Neural progenitor cell (in vitro differentiated cells): Measurements from ENCODE around the gene TREX2. TPM values are rescaled to one million over a fixed set of nuclear protein-coding genes. Genes with fewer than 3 reads are reported as not detected.

Experiments used
- DNase-seq: peaks from one replicate; pipeline ENCODE4 v3.0.0-alpha.2; 2016; ENCODE audit warnings: low spot score
- H2AFZ ChIP-seq: fragments of 200-600 bp; sonication (generic); replicated peaks from 2 replicates; pipeline ENCODE4 v1.6.1; 2016; ENCODE audit warnings: antibody characterized with exemption
- H3F3A ChIP-seq: fragments of 200-600 bp; sonication (generic); 2 replicates; pipeline ENCODE4 v1.6.1; 2016; ENCODE audit warnings: antibody characterized with exemption, low read depth
- H3K27ac ChIP-seq: fragments of 200-600 bp; sonication (generic); 2 replicates; pipeline ENCODE4 v1.5.1; 2016; ENCODE audit warnings: mild to moderate bottlenecking
- H3K27me3 ChIP-seq: fragments of 200-600 bp; sonication (generic); 2 replicates; pipeline ENCODE4 v1.6.1; 2016; ENCODE audit warnings: mild to moderate bottlenecking, moderate library complexity
- H3K36me3 ChIP-seq: fragments of 200-600 bp; sonication (generic); 2 replicates; pipeline ENCODE4 v1.5.1; 2016
- H3K4me1 ChIP-seq: fragments of 200-600 bp; sonication (generic); 2 replicates; pipeline ENCODE4 v1.6.1; 2016; ENCODE audit warnings: mixed run types
- H3K4me2 ChIP-seq: fragments of 200-600 bp; sonication (generic); 2 replicates; pipeline ENCODE4 v1.6.1; 2016
- H3K4me3 ChIP-seq: fragments of 200-600 bp; sonication (generic); 2 replicates; pipeline ENCODE4 v1.5.1; 2016
- H3K79me2 ChIP-seq: fragments of 200-600 bp; sonication (generic); 2 replicates; pipeline ENCODE4 v1.6.1; 2016; ENCODE audit warnings: low read depth
- H3K9ac ChIP-seq: fragments of 200-600 bp; sonication (generic); 2 replicates; pipeline ENCODE4 v1.6.1; 2016
- H3K9me3 ChIP-seq: fragments of 200-600 bp; sonication (generic); 2 replicates; pipeline ENCODE4 v1.5.1; 2016; ENCODE audit warnings: low read depth
- H4K20me1 ChIP-seq: fragments of 200-600 bp; sonication (generic); 2 replicates; pipeline ENCODE4 v1.6.1; 2016; ENCODE audit warnings: low read depth
- H3K27ac Mint-ChIP-seq: 3 replicates; pipeline ENCODE4 v1.8.0; 2021; ENCODE audit warnings: mixed read lengths
- H3K27me3 Mint-ChIP-seq: 2 replicates; pipeline ENCODE4 v1.8.0; 2022; ENCODE audit warnings: low read depth, mild to moderate bottlenecking, inconsistent platforms, moderate library complexity, mixed read lengths; ENCODE audit not compliant: insufficient read depth
- H3K36me3 Mint-ChIP-seq: 3 replicates; pipeline ENCODE4 v1.8.0; 2021; ENCODE audit warnings: mixed read lengths
- H3K4me1 Mint-ChIP-seq: 3 replicates; pipeline ENCODE4 v1.8.0; 2021; ENCODE audit warnings: mixed read lengths
- H3K4me3 Mint-ChIP-seq: 3 replicates; pipeline ENCODE4 v1.8.0; 2021; ENCODE audit warnings: mild to moderate bottlenecking, moderate library complexity, mixed read lengths
- H3K9me3 Mint-ChIP-seq: 3 replicates; pipeline ENCODE4 v1.8.0; 2020; ENCODE audit warnings: mixed read lengths
- CTCF ChIP-seq: fragments of 200-600 bp; sonication (generic); IDR thresholded peaks from 2 replicates; pipeline ENCODE4 v1.5.1; 2017; ENCODE audit warnings: antibody characterized with exemption, mild to moderate bottlenecking
- EZH2 ChIP-seq: fragments of 200-600 bp; sonication (generic); IDR thresholded peaks from 2 replicates; pipeline ENCODE4 v1.6.1; 2017; ENCODE audit warnings: antibody characterized with exemption, mild to moderate bottlenecking, moderate library complexity
- EZH2phosphoT487 ChIP-seq: fragments of 200-600 bp; sonication (generic); IDR thresholded peaks from 2 replicates; pipeline ENCODE4 v1.6.1; 2017; ENCODE audit warnings: antibody characterized with exemption
- total RNA-seq: library from RNA; depleted of rRNA; stranded (reverse); fragments of >200 nt; gene quantifications from 2 replicates; pipeline ENCODE4 v1.2.3, GENCODE V29; 2015; ENCODE audit warnings: low replicate concordance

The TREX2 gene
- total RNA-seq, 1 donor from 2014 or later, result not detected

- H3K4me2 ChIP-seq, result no peak overlapping the region
- no peaks in the 10 kb centered on the region for H3K79me2 ChIP-seq
- H3K27me3 Mint-ChIP-seq, result peaks cover 2% of the 10 kb centered on the region
- no peak overlapping the region for H3K4me3 Mint-ChIP-seq
- no peaks in the 10 kb centered on the region for H3K36me3 Mint-ChIP-seq
- peaks cover 8% of the 10 kb centered on the region for H3K9me3 Mint-ChIP-seq
- TF ChIP-seq EZH2phosphoT487 (no peak), EZH2 (no peak), CTCF (no peak)
- no peak overlapping the region for H3K4me3 ChIP-seq
- H3K36me3 ChIP-seq, result no peaks in the 10 kb centered on the region
- no peak overlapping the region for H3K27ac ChIP-seq
- H2AFZ ChIP-seq, result no peak overlapping the region
- H3K9me3 ChIP-seq, result no peaks in the 10 kb centered on the region
- H3K27ac Mint-ChIP-seq, result no peak overlapping the region
- DNase-seq, result no peak
- H3F3A ChIP-seq, result no peaks in the 10 kb centered on the region
- no peaks in the 10 kb centered on the region for H3K4me1 Mint-ChIP-seq
- no peaks in the 10 kb centered on the region for H4K20me1 ChIP-seq
- H3K27me3 ChIP-seq, result no peaks in the 10 kb centered on the region
- H3K4me1 ChIP-seq, result no peaks in the 10 kb centered on the region
- no peak overlapping the region for H3K9ac ChIP-seq
These were observed 5.9 kb downstream of the TREX2 start for GRCh38 chrX:153439977-153440376.

- H3K27ac ChIP-seq, result no peak overlapping the region
- H3K4me2 ChIP-seq, result no peak overlapping the region
- H3K4me1 Mint-ChIP-seq, result no peaks in the 10 kb centered on the region
- no peak for TF ChIP-seq EZH2
- peak; percentile 46 for TF ChIP-seq CTCF
- no peaks in the 10 kb centered on the region for H3K27me3 ChIP-seq
- no peak overlapping the region for H3K9ac ChIP-seq
- peaks cover 7% of the 10 kb centered on the region for H3K9me3 Mint-ChIP-seq
- no peak overlapping the region for H3K27ac Mint-ChIP-seq
- no peak overlapping the region for H3K4me3 ChIP-seq
- no peaks in the 10 kb centered on the region for H3K4me1 ChIP-seq
- no peaks in the 10 kb centered on the region for H4K20me1 ChIP-seq
- H3K4me3 Mint-ChIP-seq, result no peak overlapping the region
- peak; percentile 44 for DNase-seq
- H3K36me3 Mint-ChIP-seq, result no peaks in the 10 kb centered on the region
- H2AFZ ChIP-seq, result no peak overlapping the region
- no peaks in the 10 kb centered on the region for H3K79me2 ChIP-seq
- no peaks in the 10 kb centered on the region for H3F3A ChIP-seq
- peaks cover 3% of the 10 kb centered on the region for H3K27me3 Mint-ChIP-seq
- no peaks in the 10 kb centered on the region for H3K9me3 ChIP-seq
- no peaks in the 10 kb centered on the region for H3K36me3 ChIP-seq
These were observed 7.3 kb downstream of the TREX2 start for GRCh38 chrX:153438532-153438931.

- no peaks in the 10 kb centered on the region for H3K27me3 ChIP-seq
- Mint-ChIP-seq H3K9me3 (peaks cover 12% of the 10 kb centered on the region), H3K4me1 (no peaks in the 10 kb centered on the region), H3K27ac (no peak overlapping the region), H3K4me3 (no peak overlapping the region), H3K36me3 (no peaks in the 10 kb centered on the region), H3K27me3 (peaks cover 5% of the 10 kb centered on the region)
- no peak for DNase-seq
- H4K20me1 ChIP-seq, result no peaks in the 10 kb centered on the region
- no peak overlapping the region for H3K9ac ChIP-seq
- no peak for TF ChIP-seq EZH2phosphoT487
- no peak for TF ChIP-seq EZH2
- TF ChIP-seq CTCF, result no peak
- H3K4me3 ChIP-seq, result no peak overlapping the region
- no peaks in the 10 kb centered on the region for H3K79me2 ChIP-seq
- no peaks in the 10 kb centered on the region for H3K4me1 ChIP-seq
- H3F3A ChIP-seq, result no peaks in the 10 kb centered on the region
- no peaks in the 10 kb centered on the region for H3K36me3 ChIP-seq
- no peak overlapping the region for H2AFZ ChIP-seq
- no peaks in the 10 kb centered on the region for H3K9me3 ChIP-seq
- H3K4me2 ChIP-seq, result no peak overlapping the region
- no peak overlapping the region for H3K27ac ChIP-seq
These were observed 10.0 kb downstream of the TREX2 start for GRCh38 chrX:153435845-153436244.

GRCh38 chrX:153434801-153435200 lies 11.1 kb downstream of the TREX2 start:
- no peaks in the 10 kb centered on the region for H3F3A ChIP-seq
- no peak overlapping the region for H2AFZ ChIP-seq
- no peak overlapping the region for H3K4me3 ChIP-seq
- DNase-seq, result no peak
- no peaks in the 10 kb centered on the region for H3K27me3 ChIP-seq
- no peaks in the 10 kb centered on the region for H4K20me1 ChIP-seq
- no peaks in the 10 kb centered on the region for H3K36me3 ChIP-seq
- peaks cover 18% of the 10 kb centered on the region for H3K9me3 Mint-ChIP-seq
- H3K4me1 ChIP-seq, result no peaks in the 10 kb centered on the region
- no peak overlapping the region for H3K4me3 Mint-ChIP-seq
- no peak overlapping the region for H3K9ac ChIP-seq
- peaks cover 2% of the 10 kb centered on the region for H3K27me3 Mint-ChIP-seq
- no peak overlapping the region for H3K27ac ChIP-seq
- no peak overlapping the region for H3K4me2 ChIP-seq
- no peaks in the 10 kb centered on the region for H3K4me1 Mint-ChIP-seq
- no peaks in the 10 kb centered on the region for H3K9me3 ChIP-seq
- no peak overlapping the region for H3K27ac Mint-ChIP-seq
- no peaks in the 10 kb centered on the region for H3K36me3 Mint-ChIP-seq
- no peaks in the 10 kb centered on the region for H3K79me2 ChIP-seq
- TF ChIP-seq CTCF (no peak), EZH2 (no peak), EZH2phosphoT487 (no peak)
